ENCODE data around the gene AFF1. TPM values are rescaled to one million over a fixed set of nuclear protein-coding genes. Genes with fewer than 3 reads are reported as not detected.

AFF1 gene
- total RNA-seq, 1 experiment from 2014 or later, result 93.4 TPM

GRCh38 chr4:87030124-87030523, 95.3 kb downstream of the AFF1 start:
- no peak for ATAC-seq
- Mint-ChIP-seq H3K27me3 (ENCODE audit: low read depth) (no peaks in the 10 kb centered on the region), H3K4me3 (no peak overlapping the region), H3K27ac (no peak overlapping the region), H3K9me3 (no peaks in the 10 kb centered on the region), H3K4me1 (peaks cover 29% of the 10 kb centered on the region), H3K36me3 (no peaks in the 10 kb centered on the region)
- ChIA-PET POLR2A (interaction anchor here (0.5 kb wide), 1 partner anchor 47 kb away, joined by 3 read pairs; no protein-coding TSS in a partner anchor), CTCF (interaction anchor here (2.0 to 2.1 kb wide), 2 partner anchors 95 to 107 kb away, joined by 10 to 11 read pairs; partner anchors contain the start of gene AFF1)
- DNase-seq (ENCODE audit: low spot score), result no peak
- no peak for TF ChIP-seq IRF2 (CRISPR knock-in tag; IDR thresholded peaks at IDR 0.05; ENCODE audit: borderline replicate concordance, low read depth)
- TF ChIP-seq E2F5 (CRISPR knock-in tag; IDR thresholded peaks at IDR 0.05), result no peak
- no peak for TF ChIP-seq TP53 (CRISPR knock-in tag; IDR thresholded peaks at IDR 0.05)
- TF ChIP-seq EMX1 (CRISPR knock-in tag; IDR thresholded peaks at IDR 0.05), result no peak

- POLR2A ChIA-PET, result interaction anchor here (0.5 kb wide), 1 partner anchor 48 kb away, joined by 3 read pairs; no protein-coding TSS in a partner anchor
- H3K27ac Mint-ChIP-seq, result no peak overlapping the region
- TF ChIP-seq CTCF (IDR thresholded peaks at IDR 0.05) (no peak), NFYB (CRISPR knock-in tag; conservative IDR thresholded peaks at IDR 0.05; ENCODE audit: low read depth) (no peak), JUN (CRISPR knock-in tag; IDR thresholded peaks at IDR 0.05) (no peak)
- CTCF ChIA-PET, result interaction anchor here (1.7 to 2.1 kb wide), 3 partner anchors 62 to 108 kb away, joined by 5 to 11 read pairs (median 10); partner anchors contain the start of gene AFF1
- H3K4me1 Mint-ChIP-seq, result peaks cover 27% of the 10 kb centered on the region
- no peaks in the 10 kb centered on the region for H3K9me3 Mint-ChIP-seq
- DNase-seq (ENCODE audit: low spot score) (no peak), ATAC-seq (peak; percentile 25)
- no peaks in the 10 kb centered on the region for H3K27me3 Mint-ChIP-seq (ENCODE audit: low read depth)
- no peaks in the 10 kb centered on the region for H3K36me3 Mint-ChIP-seq
- no peak overlapping the region for H3K4me3 Mint-ChIP-seq
Observed at GRCh38 chr4:87030755-87031441, 96.1 kb downstream of the AFF1 start.

GRCh38 chr4:87031920-87032319, 97.1 kb downstream of the AFF1 start:
- Mint-ChIP-seq H3K4me3 (no peak overlapping the region), H3K27me3 (ENCODE audit: low read depth) (no peaks in the 10 kb centered on the region), H3K27ac (no peak overlapping the region), H3K36me3 (no peaks in the 10 kb centered on the region), H3K9me3 (no peaks in the 10 kb centered on the region), H3K4me1 (peaks cover 30% of the 10 kb centered on the region)
- ATAC-seq (no peak), DNase-seq (ENCODE audit: low spot score) (no peak)
- POLR2A ChIA-PET, result interaction anchor here (0.6 kb wide), 1 partner anchor 19 kb away, joined by 8 read pairs; no protein-coding TSS in a partner anchor
- CTCF ChIA-PET, result interaction anchor here (1.7 to 2.1 kb wide), 3 partner anchors 61 to 109 kb away, joined by 5 to 10 read pairs (median 7); partner anchors contain the start of gene AFF1
- TF ChIP-seq ESRRA (CRISPR knock-in tag; IDR thresholded peaks at IDR 0.05; ENCODE audit: borderline replicate concordance) (no peak), ATF1 (CRISPR knock-in tag; IDR thresholded peaks at IDR 0.05) (no peak), FOXJ3 (CRISPR knock-in tag; IDR thresholded peaks at IDR 0.05; ENCODE audit: borderline replicate concordance) (no peak), ZNF532 (CRISPR knock-in tag; IDR thresholded peaks at IDR 0.05; ENCODE audit: borderline replicate concordance) (no peak), SP1 (CRISPR knock-in tag; conservative IDR thresholded peaks at IDR 0.05) (no peak), HMGXB4 (CRISPR knock-in tag; IDR thresholded peaks at IDR 0.05) (no peak), ZNF219 (CRISPR knock-in tag; IDR thresholded peaks at IDR 0.05; ENCODE audit: borderline replicate concordance) (no peak), CDX4 (CRISPR knock-in tag; IDR thresholded peaks at IDR 0.05; ENCODE audit: borderline replicate concordance) (no peak), NR1H2 (CRISPR knock-in tag; IDR thresholded peaks at IDR 0.05) (no peak), PRDM15 (CRISPR knock-in tag; IDR thresholded peaks at IDR 0.05) (no peak), TCF7 (CRISPR knock-in tag; IDR thresholded peaks at IDR 0.05; ENCODE audit: low read depth) (no peak)

Data from WTC11 (cell line).